Suprapubic skin (tissue), 4 donors: ENCODE results near the gene HNRNPLL.

ENCODE experiments used
- EP300 ChIP-seq: sonication (generic); formaldehyde crosslinking; IDR thresholded peaks from one replicate; pipeline ENCODE4 v1.6.1; 2017; ENCODE audit warnings: antibody characterized with exemption
- POLR2A ChIP-seq, 2 donors: fragments of 450-650 bp; IDR thresholded peaks; one replicate each; pipeline ENCODE4 v1.6.1; 2017; ENCODE audit warnings: antibody characterized with exemption in 2 of 2, mild to moderate bottlenecking in 2 of 2, moderate library complexity in 2 of 2
- POLR2AphosphoS5 ChIP-seq, 3 donors: sonication (generic); formaldehyde crosslinking; IDR thresholded peaks; one replicate each; pipeline ENCODE4 v1.6.1; 2017; ENCODE audit warnings: antibody characterized with exemption in 3 of 3
- TF ChIP-seq, protein P1 (sequence below), 2 donors: fragments of 200-600 bp in 1 of 2; fragments of 450-650 bp in 1 of 2; sonication (generic) in 1 of 2; IDR thresholded peaks; one replicate each; pipeline ENCODE4 v1.5.1; 2016 to 2019; ENCODE audit warnings: antibody characterized with exemption in 2 of 2, mild to moderate bottlenecking in 1 of 2, moderate library complexity in 1 of 2

DNA sequence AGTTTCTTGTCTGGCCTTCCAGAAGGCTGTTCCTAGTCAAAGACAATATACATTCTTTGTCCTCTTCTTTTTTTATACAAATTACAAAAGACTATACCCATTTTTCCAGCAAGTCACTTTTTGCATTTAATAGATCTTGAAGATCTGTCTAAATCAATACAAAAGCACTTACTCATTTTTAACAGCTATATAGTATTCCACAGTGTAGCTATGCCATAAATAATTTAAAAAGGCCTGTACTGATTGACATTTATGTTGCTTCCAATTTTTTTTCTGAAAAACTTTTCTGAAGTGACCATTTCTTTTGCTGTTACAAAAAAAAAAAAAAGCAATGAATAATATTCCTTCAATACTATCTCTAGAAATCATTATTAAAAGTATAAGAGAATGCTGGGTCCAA is 30.3 kb upstream of the HNRNPLL start:
- no peak for TF ChIP-seq POLR2AphosphoS5 (IDR thresholded peaks at IDR 0.05)
- TF ChIP-seq, protein P1, sequence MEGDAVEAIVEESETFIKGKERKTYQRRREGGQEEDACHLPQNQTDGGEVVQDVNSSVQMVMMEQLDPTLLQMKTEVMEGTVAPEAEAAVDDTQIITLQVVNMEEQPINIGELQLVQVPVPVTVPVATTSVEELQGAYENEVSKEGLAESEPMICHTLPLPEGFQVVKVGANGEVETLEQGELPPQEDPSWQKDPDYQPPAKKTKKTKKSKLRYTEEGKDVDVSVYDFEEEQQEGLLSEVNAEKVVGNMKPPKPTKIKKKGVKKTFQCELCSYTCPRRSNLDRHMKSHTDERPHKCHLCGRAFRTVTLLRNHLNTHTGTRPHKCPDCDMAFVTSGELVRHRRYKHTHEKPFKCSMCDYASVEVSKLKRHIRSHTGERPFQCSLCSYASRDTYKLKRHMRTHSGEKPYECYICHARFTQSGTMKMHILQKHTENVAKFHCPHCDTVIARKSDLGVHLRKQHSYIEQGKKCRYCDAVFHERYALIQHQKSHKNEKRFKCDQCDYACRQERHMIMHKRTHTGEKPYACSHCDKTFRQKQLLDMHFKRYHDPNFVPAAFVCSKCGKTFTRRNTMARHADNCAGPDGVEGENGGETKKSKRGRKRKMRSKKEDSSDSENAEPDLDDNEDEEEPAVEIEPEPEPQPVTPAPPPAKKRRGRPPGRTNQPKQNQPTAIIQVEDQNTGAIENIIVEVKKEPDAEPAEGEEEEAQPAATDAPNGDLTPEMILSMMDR (IDR thresholded peaks at IDR 0.05) = no peak
- no peak for TF ChIP-seq EP300
- TF ChIP-seq POLR2A (IDR thresholded peaks at IDR 0.05) = no peak
